Mucosa of descending colon (tissue), 3 donors: ENCODE results near the gene TAB3. TPM values are rescaled to one million over a fixed set of nuclear protein-coding genes. Genes with fewer than 3 reads are reported as not detected.
A peak's percentile ranks its signal among the peaks of the same experiment; 100 is the strongest.

Experiments used
- ATAC-seq: fragments of 200-7000 bp; cut with Tn5 transposase; one replicate; pipeline ENCODE4 v1.9.1; 2020; ENCODE audit warnings: mild to moderate bottlenecking, moderate library complexity
- DNase-seq, 3 donors: peaks; one replicate each; pipeline ENCODE4 v3.0.0-alpha.2; 2020
- H3K36me3 ChIP-seq: fragments of 200-600 bp; one replicate; pipeline ENCODE4 v1.8.0; 2021; ENCODE audit warnings: low read depth, mild to moderate bottlenecking
- H3K4me1 ChIP-seq: fragments of 200-600 bp; one replicate; pipeline ENCODE4 v1.8.0; 2021; ENCODE audit warnings: low read depth, mild to moderate bottlenecking
- H3K4me3 ChIP-seq: fragments of 200-600 bp; one replicate; pipeline ENCODE4 v1.8.0; 2021; ENCODE audit warnings: mild to moderate bottlenecking
- H3K9me3 ChIP-seq: fragments of 200-600 bp; one replicate; pipeline ENCODE4 v1.8.0; 2021; ENCODE audit warnings: mild to moderate bottlenecking
- intact Hi-C, 2 donors: fragments of 100-400 bp; cut with DNase I in 1 of 2; cut with micrococcal nuclease in 1 of 2; formaldehyde crosslinking; loops; one replicate each; pipeline versions ENCODE4 v1.11.0 to v1.11.1; 2022; cut with DNase I, micrococcal nuclease
- total RNA-seq, 3 donors: library from RNA; stranded (reverse); fragmentation: NEBNext Ultra II Directional in 2 of 3; extraction: Animal tissue kit (Norgen Biotek cat#: 25700) in 2 of 3; gene quantifications; one replicate each; pipeline versions ENCODE4 v1.2.1 to v1.2.4, GENCODE V29; 2021 to 2023
- TF ChIP-seq, protein P1 (sequence below): fragments of 200-600 bp; IDR thresholded peaks from one replicate; pipeline ENCODE4 v1.8.0; 2022; ENCODE audit warnings: antibody characterized with exemption, mild to moderate bottlenecking
- donor health status: DM: no; HTN: no; CAD: no; lungs with moderate emphysema.
- donor health status: DM: no; HTN: no; CAD: no.
- donor health status: DM: no; HTN: yes; CAD: no.

TAB3 gene
- total RNA-seq, 3 donors from 2014 or later = 18.6 to 20.7 (median 20.1) TPM

DNA sequence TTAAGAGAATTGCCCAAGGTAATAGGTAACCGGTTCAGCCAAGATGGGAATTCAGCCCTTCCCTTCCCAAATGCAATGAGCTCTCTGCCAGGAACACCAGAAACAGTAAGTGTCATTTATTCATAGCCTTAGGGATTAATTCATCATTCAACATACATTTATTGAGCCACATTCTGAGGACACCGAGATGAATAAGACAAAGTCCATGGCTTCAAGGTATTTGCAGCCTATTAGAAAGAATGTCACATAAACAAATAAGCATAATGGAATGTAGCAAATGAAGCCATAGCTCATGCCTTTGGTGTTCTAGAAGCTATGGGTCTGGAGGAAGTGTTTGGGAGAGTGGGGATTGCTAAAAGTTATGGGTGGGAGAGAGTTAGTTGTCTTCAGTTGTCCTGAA, 6.3 kb upstream of the TAB3 start:
- no peak overlapping the region for H3K4me3 ChIP-seq
- intact Hi-C loops = no loop called here
- TF ChIP-seq, protein P1, sequence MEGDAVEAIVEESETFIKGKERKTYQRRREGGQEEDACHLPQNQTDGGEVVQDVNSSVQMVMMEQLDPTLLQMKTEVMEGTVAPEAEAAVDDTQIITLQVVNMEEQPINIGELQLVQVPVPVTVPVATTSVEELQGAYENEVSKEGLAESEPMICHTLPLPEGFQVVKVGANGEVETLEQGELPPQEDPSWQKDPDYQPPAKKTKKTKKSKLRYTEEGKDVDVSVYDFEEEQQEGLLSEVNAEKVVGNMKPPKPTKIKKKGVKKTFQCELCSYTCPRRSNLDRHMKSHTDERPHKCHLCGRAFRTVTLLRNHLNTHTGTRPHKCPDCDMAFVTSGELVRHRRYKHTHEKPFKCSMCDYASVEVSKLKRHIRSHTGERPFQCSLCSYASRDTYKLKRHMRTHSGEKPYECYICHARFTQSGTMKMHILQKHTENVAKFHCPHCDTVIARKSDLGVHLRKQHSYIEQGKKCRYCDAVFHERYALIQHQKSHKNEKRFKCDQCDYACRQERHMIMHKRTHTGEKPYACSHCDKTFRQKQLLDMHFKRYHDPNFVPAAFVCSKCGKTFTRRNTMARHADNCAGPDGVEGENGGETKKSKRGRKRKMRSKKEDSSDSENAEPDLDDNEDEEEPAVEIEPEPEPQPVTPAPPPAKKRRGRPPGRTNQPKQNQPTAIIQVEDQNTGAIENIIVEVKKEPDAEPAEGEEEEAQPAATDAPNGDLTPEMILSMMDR = no peak

DNA sequence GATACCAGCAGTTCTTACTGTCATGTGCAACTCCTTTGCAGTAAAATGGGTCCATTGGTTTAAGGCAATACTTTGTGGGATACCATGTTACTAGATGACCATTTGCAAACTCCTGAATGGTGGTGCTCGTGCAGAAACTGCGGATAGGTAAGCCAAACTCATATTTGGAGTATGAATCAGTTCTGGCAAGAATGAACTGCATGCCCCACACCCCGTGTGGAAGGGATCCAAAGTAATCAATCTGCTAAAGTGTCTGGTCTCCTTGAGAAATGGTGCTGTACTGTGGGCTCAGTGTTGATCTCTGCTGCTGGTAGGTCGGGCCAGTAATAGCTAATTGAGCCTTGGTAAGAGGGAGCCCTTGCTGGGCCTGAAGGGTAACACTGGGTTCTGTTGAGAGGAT, 4.2 kb upstream of the TAB3 start:
- ATAC-seq (no peak), DNase-seq (no peak)
- Histone ChIP-seq H3K4me3 (no peak overlapping the region), H3K9me3 (no peaks in the 10 kb centered on the region), H3K36me3 (no peaks in the 10 kb centered on the region), H3K4me1 (no peaks in the 10 kb centered on the region)
- TF ChIP-seq, protein P1 = no peak
- intact Hi-C loops = no loop called here

More for the DNA sequence above, 6.3 kb upstream of the TAB3 start:
- H3K4me1 ChIP-seq = no peaks in the 10 kb centered on the region
- ATAC-seq (no peak), DNase-seq (no peak)
- no peaks in the 10 kb centered on the region for H3K9me3 ChIP-seq
- no peaks in the 10 kb centered on the region for H3K36me3 ChIP-seq

DNA sequence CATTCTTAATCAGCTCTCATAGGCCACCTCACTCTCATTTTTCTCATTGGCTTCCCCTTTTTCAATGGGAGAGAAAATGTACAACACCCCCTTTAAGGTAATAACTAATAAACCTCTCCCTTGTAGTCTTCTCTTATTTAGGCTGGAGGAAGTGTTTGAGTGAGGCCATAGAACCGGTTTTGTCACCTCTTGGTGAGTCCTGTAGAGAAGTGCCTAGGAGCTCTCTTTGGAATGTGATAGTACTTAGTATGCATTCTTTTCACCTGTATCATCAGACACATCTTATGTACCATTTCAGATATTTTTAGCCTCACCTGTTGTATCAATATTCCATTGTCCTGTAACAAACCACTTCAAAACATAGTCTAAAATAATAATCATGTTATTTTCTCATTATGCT, 3.5 kb upstream of the TAB3 start:
- TF ChIP-seq, protein P1 = no peak
- Histone ChIP-seq H3K4me1 (no peaks in the 10 kb centered on the region), H3K36me3 (no peaks in the 10 kb centered on the region), H3K9me3 (no peaks in the 10 kb centered on the region), H3K4me3 (no peak overlapping the region)
- ATAC-seq (no peak), DNase-seq (no peak)
- intact Hi-C loops = no loop called here

DNA sequence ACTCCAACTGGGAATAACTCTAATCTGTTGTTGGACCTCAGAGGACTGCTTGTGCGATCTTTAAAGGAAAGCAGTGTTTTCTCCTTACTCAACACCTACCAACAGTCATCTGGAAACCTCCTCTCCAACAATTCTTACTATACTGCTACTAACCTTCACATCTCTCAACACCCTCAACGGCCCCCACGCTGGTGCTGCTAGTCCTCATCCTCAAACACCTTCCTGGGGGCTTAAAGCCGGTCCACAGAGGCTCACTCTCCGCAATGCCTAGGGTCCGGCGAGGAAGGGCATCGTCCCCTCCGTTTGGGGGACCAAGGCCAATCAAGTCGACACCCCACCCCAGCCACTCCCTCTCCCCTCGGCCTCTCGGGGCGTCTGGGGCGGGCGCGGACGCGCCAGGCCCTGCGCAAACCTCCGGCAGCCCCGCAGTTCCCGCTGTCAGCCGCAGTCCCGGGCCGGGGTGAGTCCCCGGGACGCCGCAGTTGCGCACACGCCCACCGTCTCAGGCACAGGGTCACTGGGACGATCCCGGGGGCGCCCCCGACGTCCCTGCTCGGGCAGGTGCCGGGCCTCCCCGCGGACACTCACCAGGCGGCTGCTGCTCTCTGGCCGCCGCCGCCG, 418 bp downstream of the TAB3 start:
- H3K4me3 ChIP-seq = peak overlapping the region; percentile 77
- TF ChIP-seq, protein P1 = no peak
- intact Hi-C loops = no loop called here
- peak in 1 of 3 donors; percentile 17 for DNase-seq
- H3K9me3 ChIP-seq = no peaks in the 10 kb centered on the region
- no peaks in the 10 kb centered on the region for H3K4me1 ChIP-seq
- peak; percentile 23 for ATAC-seq
- H3K36me3 ChIP-seq = no peaks in the 10 kb centered on the region

DNA sequence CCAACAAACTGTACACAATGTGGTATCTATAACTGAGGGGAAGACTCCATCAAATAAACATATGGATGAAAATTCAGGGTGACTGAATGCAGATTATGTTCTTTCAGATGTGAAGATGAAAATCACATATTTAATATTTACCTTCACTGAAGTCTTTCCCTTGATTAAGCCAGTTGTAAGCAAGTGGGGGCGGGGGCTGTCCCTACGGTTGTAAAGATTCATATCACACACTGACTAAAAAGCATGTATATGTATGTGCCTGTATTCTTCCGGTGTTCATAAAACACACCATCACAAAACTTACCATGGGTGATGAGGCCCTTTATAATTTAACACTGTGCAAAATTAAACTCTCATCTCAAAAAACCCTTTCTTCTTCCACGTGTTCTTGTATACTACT, 1.3 kb downstream of the TAB3 start:
- H3K4me3 ChIP-seq = no peak overlapping the region
- intact Hi-C loops = no loop called here
- DNase-seq = no peak
- TF ChIP-seq, protein P1 = no peak
- H3K9me3 ChIP-seq = no peaks in the 10 kb centered on the region
- no peaks in the 10 kb centered on the region for H3K4me1 ChIP-seq
- H3K36me3 ChIP-seq = no peaks in the 10 kb centered on the region
- no peak for ATAC-seq

DNA sequence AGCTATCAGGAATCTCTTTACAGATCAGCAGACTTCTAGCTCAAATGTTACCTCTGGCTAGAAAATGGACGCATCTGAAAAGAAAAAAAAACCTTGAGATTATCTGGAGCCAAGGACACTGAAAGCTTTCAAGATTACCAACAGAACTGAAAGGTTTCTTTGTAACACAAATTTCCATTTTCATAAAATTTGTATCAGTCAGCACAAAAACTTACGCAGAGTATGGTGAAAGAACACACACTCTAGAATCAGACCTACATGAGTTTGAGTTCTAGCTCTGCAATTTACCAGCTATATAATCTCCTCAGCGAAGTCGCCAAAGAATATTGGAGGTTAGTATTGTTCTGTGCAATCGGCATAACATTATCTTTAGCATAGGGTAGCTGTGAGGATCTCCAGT, 1.8 kb downstream of the TAB3 start:
- no peak for ATAC-seq
- intact Hi-C loops = no loop called here
- H3K4me1 ChIP-seq = no peaks in the 10 kb centered on the region

More for the DNA sequence above, 1.8 kb downstream of the TAB3 start:
- H3K9me3 ChIP-seq = no peaks in the 10 kb centered on the region
- H3K4me3 ChIP-seq = no peak overlapping the region
- H3K36me3 ChIP-seq = no peaks in the 10 kb centered on the region
- no peak for DNase-seq
- TF ChIP-seq, protein P1 = no peak
